IPS-20b (cell line): Measurements from ENCODE around the gene NCAPD2.
"Not testable (repeated sequence)": the region's sequence is repeated elsewhere in the genome, so short reads cannot be mapped to it uniquely, and the experiment has no call there.

Source experiments
- H3K27ac ChIP-seq: one replicate; pipeline ENCODE4 v1.5.1; 2013; ENCODE audit warnings: low read length
- H3K27me3 ChIP-seq: 2 replicates; pipeline ENCODE4 v1.6.1; 2013; ENCODE audit warnings: mild to moderate bottlenecking, low read length, inconsistent platforms; ENCODE audit not compliant: insufficient read depth
- H3K36me3 ChIP-seq: 2 replicates; pipeline ENCODE4 v1.6.1; 2013; ENCODE audit warnings: low read depth, mild to moderate bottlenecking, inconsistent platforms, low read length, moderate library complexity; ENCODE audit not compliant: insufficient read depth
- H3K4me1 ChIP-seq: 2 replicates; pipeline ENCODE4 v1.6.1; 2013; ENCODE audit warnings: mild to moderate bottlenecking, control low read depth, inconsistent platforms, low read length, moderate library complexity; ENCODE audit not compliant: insufficient read depth
- H3K4me3 ChIP-seq: 2 replicates; pipeline ENCODE4 v1.5.1; 2013; ENCODE audit warnings: mild to moderate bottlenecking, low read length, inconsistent platforms
- H3K9ac ChIP-seq: 2 replicates; pipeline ENCODE4 v1.6.1; 2013; ENCODE audit warnings: low read depth, mild to moderate bottlenecking, inconsistent platforms, low read length, moderate library complexity
- H3K9me3 ChIP-seq: 2 replicates; pipeline ENCODE4 v1.6.1; 2013; ENCODE audit warnings: mild to moderate bottlenecking, low read depth, low read length, inconsistent platforms; ENCODE audit not compliant: insufficient read depth

NCAPD2 gene

GRCh38 chr12:6556857-6557256 is 63.0 kb downstream of the NCAPD2 start:
- H3K4me3 ChIP-seq: no peak overlapping the region
- H3K9ac ChIP-seq: no peak overlapping the region
- H3K4me1 ChIP-seq: peaks cover 9% of the 10 kb centered on the region; the same call in 1 of the 2 replicates
- no peak overlapping the region for H3K27ac ChIP-seq
- H3K9me3 ChIP-seq: no peaks in the 10 kb centered on the region
- H3K36me3 ChIP-seq: peaks cover 68% of the 10 kb centered on the region
- no peaks in the 10 kb centered on the region for H3K27me3 ChIP-seq

GRCh38 chr12:6558014-6558760 is 64.3 kb downstream of the NCAPD2 start:
- not testable (repeated sequence) for H3K9me3 ChIP-seq, H3K27ac ChIP-seq, H3K9ac ChIP-seq, H3K4me1 ChIP-seq, H3K4me3 ChIP-seq, H3K27me3 ChIP-seq
- peaks cover 70% of the 10 kb centered on the region for H3K36me3 ChIP-seq

DNA sequence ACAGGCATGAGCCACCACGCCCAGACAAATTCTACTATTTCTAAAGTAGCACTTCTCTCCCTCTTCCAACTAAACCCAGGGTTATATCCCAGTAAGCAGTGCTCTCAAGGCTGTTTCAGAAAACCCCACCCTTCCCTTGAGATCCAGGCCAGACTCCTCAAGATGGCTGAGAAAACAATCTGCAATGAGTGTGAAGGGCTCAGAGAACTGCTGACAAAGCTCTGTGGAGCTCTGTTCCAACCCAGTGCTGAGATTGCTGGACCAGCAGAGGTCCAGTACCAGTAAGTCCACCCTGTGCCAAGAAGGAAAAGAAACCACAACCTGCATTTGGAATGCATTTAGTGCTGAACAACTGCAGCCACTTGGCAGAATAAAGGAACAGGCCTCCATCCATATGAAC is 65.6 kb downstream of the NCAPD2 start:
- Histone ChIP-seq H3K36me3 (peaks cover 77% of the 10 kb centered on the region), H3K27ac (no peak overlapping the region), H3K4me3 (no peak overlapping the region), H3K9ac (no peak overlapping the region), H3K27me3 (no peaks in the 10 kb centered on the region), H3K9me3 (no peaks in the 10 kb centered on the region), H3K4me1 (0 out of 2 replicates have a peak, but pooled peaks cover 2% of the 10 kb centered on the region)

DNA sequence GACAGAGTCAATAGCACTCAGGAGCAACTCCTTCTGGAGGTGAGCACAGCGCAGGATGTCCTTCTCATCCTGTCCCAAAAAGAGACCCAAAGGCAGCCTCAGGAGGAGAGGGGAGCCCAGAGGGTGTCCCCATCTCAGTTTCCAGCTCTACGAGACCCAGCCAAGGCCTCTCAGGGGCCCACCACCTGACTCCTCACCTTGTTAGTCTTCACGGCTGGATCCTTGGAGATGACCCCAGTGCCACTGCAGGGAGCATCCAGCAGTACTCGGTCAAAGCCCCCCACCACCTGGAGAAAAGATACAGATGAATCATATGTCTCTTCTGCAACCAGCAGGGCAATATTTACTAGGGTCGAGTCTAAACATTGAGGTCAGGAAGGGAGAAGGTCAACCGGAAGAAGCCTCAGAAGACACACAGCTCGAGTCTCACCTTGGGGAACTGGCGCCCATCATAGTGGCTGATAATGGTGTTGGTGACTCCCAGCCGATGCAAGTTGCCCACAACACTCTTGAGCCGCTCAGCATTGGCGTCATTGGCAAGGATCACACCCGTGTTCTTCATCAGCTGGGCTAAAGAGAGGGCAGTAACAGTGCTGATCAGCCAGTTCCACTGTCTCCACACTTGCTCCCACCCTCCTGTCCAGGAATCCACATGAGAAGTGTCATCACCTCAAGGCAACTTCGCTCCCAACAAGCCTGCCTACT is 66.8 kb downstream of the NCAPD2 start:
- H3K36me3 ChIP-seq: peaks cover 88% of the 10 kb centered on the region
- H3K27me3 ChIP-seq: no peaks in the 10 kb centered on the region
- no peak overlapping the region for H3K4me3 ChIP-seq
- H3K27ac ChIP-seq: no peak overlapping the region
- no peaks in the 10 kb centered on the region for H3K4me1 ChIP-seq
- H3K9me3 ChIP-seq: no peaks in the 10 kb centered on the region
- no peak overlapping the region for H3K9ac ChIP-seq

DNA sequence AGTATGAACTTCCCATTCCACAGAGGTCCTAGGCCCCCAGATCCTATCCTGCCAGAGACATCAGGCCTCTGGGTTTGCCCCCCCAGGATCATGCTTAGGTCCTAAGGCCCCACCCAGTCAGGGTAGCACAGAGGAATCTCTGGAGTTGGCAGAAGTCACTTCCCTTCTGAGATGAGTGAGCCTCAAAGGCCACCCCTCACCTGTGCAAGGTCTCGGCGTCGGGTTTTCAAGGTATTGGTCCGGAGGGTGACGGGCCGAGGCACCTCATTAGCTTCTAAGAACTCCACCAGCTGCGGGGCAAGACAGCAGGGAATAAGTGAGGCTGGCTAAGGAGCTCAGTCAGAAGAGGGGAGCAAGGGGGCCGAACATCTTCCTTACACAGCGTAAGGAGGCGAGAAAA is 69.0 kb downstream of the NCAPD2 start:
- Histone ChIP-seq H3K4me3 (no peak overlapping the region), H3K4me1 (no peaks in the 10 kb centered on the region), H3K9ac (no peak overlapping the region), H3K27me3 (no peaks in the 10 kb centered on the region), H3K36me3 (peaks cover 89% of the 10 kb centered on the region), H3K27ac (no peak overlapping the region), H3K9me3 (no peaks in the 10 kb centered on the region)

GRCh38 chr12:6563448-6564050 is 69.6 kb downstream of the NCAPD2 start:
- Histone ChIP-seq H3K9me3 (no peaks in the 10 kb centered on the region), H3K9ac (no peak overlapping the region), H3K4me3 (no peak overlapping the region), H3K27ac (no peak overlapping the region), H3K36me3 (peaks cover 85% of the 10 kb centered on the region), H3K27me3 (no peaks in the 10 kb centered on the region), H3K4me1 (no peaks in the 10 kb centered on the region)

DNA sequence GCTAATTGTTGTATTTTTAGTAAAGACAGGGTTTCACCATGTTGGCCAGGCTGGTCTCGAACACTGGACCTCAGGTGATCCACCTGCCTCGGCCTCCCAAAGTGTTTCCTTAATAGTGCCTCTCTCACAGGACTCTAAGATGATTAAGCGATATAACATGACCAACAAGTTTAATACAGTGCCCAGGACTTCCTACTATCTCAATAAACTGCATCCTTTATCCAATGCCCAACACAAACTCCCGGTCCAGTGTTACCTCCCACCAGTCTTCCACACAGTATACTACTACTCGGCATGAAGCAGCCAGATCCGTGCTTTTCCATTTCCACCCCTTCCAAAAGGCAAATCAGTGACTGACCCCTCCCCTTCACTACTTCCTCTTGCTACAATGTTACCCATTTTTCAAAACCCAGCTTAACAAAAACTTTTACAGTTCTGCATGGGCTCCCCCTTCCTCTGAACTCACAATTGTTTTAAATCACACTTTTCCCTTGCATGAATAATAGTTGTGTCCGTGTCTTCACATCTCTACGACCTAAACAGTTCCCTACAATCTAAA is 73.3 kb downstream of the NCAPD2 start:
- Histone ChIP-seq H3K36me3 (peaks cover 81% of the 10 kb centered on the region), H3K4me3 (peak overlapping the region; percentile 97), H3K27ac (no peak overlapping the region), H3K9ac (peak overlapping the region; percentile 93), H3K4me1 (no peaks in the 10 kb centered on the region), H3K27me3 (no peaks in the 10 kb centered on the region), H3K9me3 (no peaks in the 10 kb centered on the region)

- Histone ChIP-seq H3K9ac (no peak overlapping the region), H3K36me3 (peaks cover 81% of the 10 kb centered on the region), H3K4me3 (no peak overlapping the region), H3K4me1 (no peaks in the 10 kb centered on the region), H3K27me3 (no peaks in the 10 kb centered on the region), H3K9me3 (no peaks in the 10 kb centered on the region), H3K27ac (no peak overlapping the region)
These were observed 75.4 kb downstream of the NCAPD2 start for GRCh38 chr12:6569312-6569711.

GRCh38 chr12:6569786-6570185 is 75.9 kb downstream of the NCAPD2 start:
- Histone ChIP-seq H3K4me1 (no peaks in the 10 kb centered on the region), H3K27me3 (no peaks in the 10 kb centered on the region), H3K27ac (no peak overlapping the region), H3K4me3 (no peak overlapping the region), H3K9ac (no peak overlapping the region), H3K36me3 (peaks cover 82% of the 10 kb centered on the region), H3K9me3 (no peaks in the 10 kb centered on the region)

- H3K9me3 ChIP-seq: no peaks in the 10 kb centered on the region
- H3K4me3 ChIP-seq: no peak overlapping the region
- H3K36me3 ChIP-seq: peaks cover 82% of the 10 kb centered on the region
- no peak overlapping the region for H3K27ac ChIP-seq
- H3K27me3 ChIP-seq: no peaks in the 10 kb centered on the region
- H3K4me1 ChIP-seq: no peaks in the 10 kb centered on the region
- H3K9ac ChIP-seq: no peak overlapping the region
These were observed 76.5 kb downstream of the NCAPD2 start for GRCh38 chr12:6570264-6570887.

- no peaks in the 10 kb centered on the region for H3K9me3 ChIP-seq
- peaks cover 89% of the 10 kb centered on the region for H3K36me3 ChIP-seq
- no peaks in the 10 kb centered on the region for H3K4me1 ChIP-seq
- H3K27ac ChIP-seq: no peak overlapping the region
- no peaks in the 10 kb centered on the region for H3K27me3 ChIP-seq
- no peak overlapping the region for H3K4me3 ChIP-seq
- H3K9ac ChIP-seq: no peak overlapping the region
These were observed 79.1 kb downstream of the NCAPD2 start for GRCh38 chr12:6573001-6573400.
